WTC11 (cell line): Measurements from ENCODE around the gene CHD1L.

Experiments used
- ELF4 ChIP-seq: sonication (generic); formaldehyde crosslinking; IDR thresholded peaks from 2 replicates; pipeline ENCODE4 v1.8.1; 2022; ENCODE audit warnings: low read depth, mild to moderate bottlenecking, moderate library complexity, missing genetic modification reagents
- IRF2 ChIP-seq: sonication (generic); formaldehyde crosslinking; IDR thresholded peaks from 2 replicates; pipeline ENCODE4 v1.8.0; 2022; ENCODE audit warnings: low read depth, missing genetic modification reagents, borderline replicate concordance
- TF ChIP-seq, protein P1 (sequence below): sonication (generic); formaldehyde crosslinking; IDR thresholded peaks from 2 replicates; pipeline ENCODE4 v1.8.0; 2022; ENCODE audit warnings: mild to moderate bottlenecking, missing genetic modification reagents

DNA sequence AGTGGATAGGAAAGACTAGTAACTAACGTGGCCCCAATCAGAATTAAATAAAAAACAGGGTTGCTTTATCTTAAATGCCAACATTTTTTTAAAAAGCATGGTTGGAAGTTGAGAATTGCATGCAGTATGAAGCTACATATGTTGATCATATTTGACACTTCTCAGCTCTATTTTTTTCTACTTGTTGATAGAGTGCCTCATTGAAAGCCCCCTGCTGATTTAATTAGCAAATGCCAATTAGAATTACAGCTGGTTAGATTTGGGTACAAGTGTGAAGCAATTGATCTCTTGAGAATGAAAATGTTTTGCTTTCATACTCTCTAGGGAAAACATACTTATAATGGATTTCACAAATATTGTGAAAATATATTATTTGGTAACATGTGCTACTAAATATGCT is 40.5 kb downstream of the CHD1L start:
- TF ChIP-seq, protein P1, sequence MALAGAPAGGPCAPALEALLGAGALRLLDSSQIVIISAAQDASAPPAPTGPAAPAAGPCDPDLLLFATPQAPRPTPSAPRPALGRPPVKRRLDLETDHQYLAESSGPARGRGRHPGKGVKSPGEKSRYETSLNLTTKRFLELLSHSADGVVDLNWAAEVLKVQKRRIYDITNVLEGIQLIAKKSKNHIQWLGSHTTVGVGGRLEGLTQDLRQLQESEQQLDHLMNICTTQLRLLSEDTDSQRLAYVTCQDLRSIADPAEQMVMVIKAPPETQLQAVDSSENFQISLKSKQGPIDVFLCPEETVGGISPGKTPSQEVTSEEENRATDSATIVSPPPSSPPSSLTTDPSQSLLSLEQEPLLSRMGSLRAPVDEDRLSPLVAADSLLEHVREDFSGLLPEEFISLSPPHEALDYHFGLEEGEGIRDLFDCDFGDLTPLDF (CRISPR knock-in tag), result no peak
- no peak for TF ChIP-seq IRF2
- TF ChIP-seq ELF4 (CRISPR knock-in tag), result no peak
